NCI-H524 treated with DMSO at 0.1 percent for 48 hours (cell line): Measurements from ENCODE around the gene CAAP1.
"Not testable (repeated sequence)": the region's sequence is repeated elsewhere in the genome, so short reads cannot be mapped to it uniquely, and the experiment has no call there.

Experiments
- DNase-seq: peaks from one replicate; lab custom pipeline; 2025; lab: John Stamatoyannopoulos, UW

The CAAP1 gene

DNA sequence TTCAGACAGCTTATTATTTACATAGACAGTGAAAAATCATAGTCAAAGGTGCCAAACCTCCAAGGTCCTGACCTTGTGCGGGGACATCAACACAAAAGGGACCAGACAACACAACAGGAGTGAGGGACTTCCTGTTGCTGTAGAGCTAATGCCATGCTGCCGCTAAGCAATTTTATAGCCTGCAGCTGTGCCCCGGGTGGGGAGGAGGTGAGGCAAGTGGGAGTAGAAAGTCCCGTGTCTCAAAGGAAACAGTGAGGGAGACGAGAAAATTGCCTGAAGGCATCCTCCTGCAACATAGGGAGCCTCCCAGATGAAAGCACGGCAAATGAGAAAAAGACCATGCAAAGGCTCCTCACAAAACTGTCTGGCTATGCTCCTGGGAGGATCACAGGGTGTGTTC, 58.8 kb downstream of the CAAP1 start:
- DNase-seq: no peak

DNA sequence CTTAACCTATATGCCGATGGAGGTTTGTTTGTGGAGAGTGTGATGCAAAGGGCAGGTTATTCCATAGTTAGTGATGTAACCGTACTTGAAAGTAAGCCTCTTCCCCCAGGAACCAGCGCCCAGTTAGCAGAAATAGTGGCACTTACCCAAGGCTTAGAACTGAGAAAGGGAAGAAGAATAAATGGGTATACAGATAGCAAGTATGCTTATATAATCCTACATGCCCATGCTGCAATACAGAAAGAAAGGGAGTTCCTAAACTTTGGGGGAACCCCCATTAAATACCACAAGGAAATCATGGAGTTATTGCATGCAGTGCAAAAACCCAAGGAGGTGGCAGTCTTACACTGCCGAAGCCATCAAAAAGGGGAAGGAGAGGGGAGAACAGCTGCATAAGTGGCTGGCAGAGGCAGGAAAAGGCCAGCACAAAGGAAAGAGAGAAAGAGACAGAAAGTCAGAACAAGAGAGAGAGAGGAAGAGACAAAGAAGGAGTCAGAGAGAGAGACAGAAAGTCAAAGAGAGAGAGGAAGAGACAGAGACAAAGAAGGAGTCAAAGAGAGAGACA, 64.1 kb downstream of the CAAP1 start:
- DNase-seq: not testable (repeated sequence)

DNA sequence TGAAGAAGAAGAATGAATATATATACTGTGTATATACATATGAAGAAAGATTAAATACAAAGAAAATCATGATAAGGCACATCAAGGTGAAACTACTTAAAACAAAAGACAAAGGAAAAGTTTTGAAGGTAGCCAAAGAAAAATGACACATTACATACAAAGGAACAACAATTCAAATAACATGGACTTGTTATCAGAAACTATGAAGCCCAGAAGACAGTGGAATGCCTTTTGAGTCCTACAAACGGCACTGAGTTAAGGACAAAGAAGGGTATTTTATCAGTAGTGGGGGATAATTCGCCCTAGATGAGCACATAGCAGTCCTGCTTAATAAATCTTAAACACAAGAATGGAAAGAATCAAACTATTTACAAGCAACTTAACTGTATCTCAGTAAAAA, 77.8 kb downstream of the CAAP1 start:
- DNase-seq: no peak

- DNase-seq: no peak
These were observed 79.4 kb downstream of the CAAP1 start for GRCh38 chr9:26813247-26813646.

DNA sequence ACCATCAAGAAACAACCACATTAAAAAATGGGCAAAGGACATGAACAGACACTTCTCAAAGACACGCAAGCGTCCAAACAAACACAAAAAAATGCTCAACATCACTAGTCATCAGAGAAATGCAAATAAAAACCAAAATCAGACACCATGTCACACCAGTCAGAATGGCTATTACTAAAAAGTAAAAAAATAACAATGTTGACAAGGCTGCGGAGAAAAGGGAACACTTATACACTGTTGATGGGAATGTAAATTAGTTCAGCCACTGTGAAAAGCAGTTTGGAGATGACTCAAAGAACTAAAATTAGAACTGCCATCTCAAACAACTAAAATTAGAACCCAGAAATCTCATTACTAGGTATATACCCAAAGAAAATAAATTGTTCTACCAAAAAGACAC, 80.4 kb downstream of the CAAP1 start:
- no peak for DNase-seq

DNA sequence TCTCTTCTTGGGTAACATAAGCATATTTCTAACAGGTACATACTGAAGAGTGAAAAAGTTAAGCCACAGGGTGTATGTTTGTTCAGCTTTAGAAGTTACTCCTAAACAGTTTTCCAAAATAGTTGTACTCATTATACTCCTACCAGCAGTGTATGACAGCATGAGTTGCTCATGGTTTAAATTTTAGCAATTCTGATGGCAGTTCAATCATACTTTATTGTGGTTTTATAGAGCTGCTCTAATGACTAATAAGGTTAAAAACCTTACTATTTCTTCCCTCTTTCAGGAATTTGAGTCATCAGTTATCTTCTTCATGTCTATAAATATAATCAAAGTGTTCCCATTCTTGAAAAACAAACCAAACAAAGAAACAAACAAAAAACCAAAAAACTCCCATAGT, 81.5 kb downstream of the CAAP1 start:
- no peak for DNase-seq

DNA sequence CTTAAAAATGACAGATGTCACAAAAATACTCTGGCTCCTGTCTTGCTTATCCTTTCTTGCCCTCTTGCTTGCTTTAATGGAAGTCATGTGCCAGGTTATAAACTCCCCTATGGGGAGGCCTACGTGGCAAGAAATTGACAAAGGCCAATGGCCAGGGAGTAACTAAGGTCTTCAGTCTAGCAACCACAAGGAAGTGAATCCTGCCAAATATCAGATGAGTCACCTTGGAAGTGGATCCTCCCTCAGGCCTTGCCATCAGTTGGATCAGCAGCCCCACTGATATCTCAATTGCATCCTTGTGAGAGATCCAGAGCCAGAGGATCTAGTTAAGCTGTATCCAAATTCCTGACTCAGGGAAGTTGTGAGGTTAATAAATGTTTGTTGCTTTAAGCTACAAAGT, 82.8 kb downstream of the CAAP1 start:
- no peak for DNase-seq

GRCh38 chr9:26807161-26807560, 85.4 kb downstream of the CAAP1 start:
- DNase-seq: no peak

- DNase-seq: no peak
These were observed 89.7 kb downstream of the CAAP1 start for GRCh38 chr9:26802921-26803320.

- DNase-seq: no peak
These were observed 90.8 kb downstream of the CAAP1 start for GRCh38 chr9:26801772-26802171.

DNA sequence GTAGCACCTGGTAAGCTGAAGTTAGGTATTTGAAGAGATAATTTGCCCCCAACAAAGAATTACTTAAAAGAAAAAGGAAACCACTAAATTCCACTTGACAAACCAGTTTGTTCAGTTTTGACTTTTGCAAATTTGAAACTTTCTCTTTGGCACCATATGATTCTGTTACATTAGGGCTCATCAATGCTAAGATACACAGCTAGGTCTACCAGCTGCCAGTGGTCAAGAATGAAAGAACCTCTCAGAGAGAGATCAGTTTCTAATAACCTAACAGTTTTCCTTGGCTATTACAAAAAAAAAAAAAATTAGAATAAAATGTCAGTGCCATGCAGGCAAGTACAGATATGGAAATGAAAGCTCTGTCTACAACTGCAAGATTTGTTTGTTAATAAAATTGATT, 92.3 kb downstream of the CAAP1 start:
- no peak for DNase-seq

GRCh38 chr9:26791274-26791673, 101.3 kb downstream of the CAAP1 start:
- no peak for DNase-seq
